B cell (primary cell): Measurements from ENCODE around the gene TAF4. TPM values are rescaled to one million over a fixed set of nuclear protein-coding genes. Genes with fewer than 3 reads are reported as not detected.

Experiments used
- ATAC-seq: fragments of 200-7000 bp; cut with Tn5 transposase; one replicate; pipeline ENCODE4 v1.10.0; 2021; ENCODE audit warnings: low read depth, mild to moderate bottlenecking, moderate number of reproducible peaks, moderate library complexity
- CTCF ChIA-PET: fragments of 350-600 bp; sonication (Branson Sonifier 250); formaldehyde crosslinking; loops from one replicate; lab custom pipeline; 2021; ENCODE audit warnings: antibody characterized with exemption, inconsistent platforms; lab: Charles Lee
- POLR2A ChIA-PET: fragments of 350-600 bp; sonication (Branson Sonifier 250); formaldehyde crosslinking; loops from one replicate; lab custom pipeline; 2021; ENCODE audit warnings: antibody characterized with exemption; lab: Charles Lee
- DNase-seq: peaks from one replicate; pipeline ENCODE4 v3.0.0; 2013
- H2AFZ ChIP-seq: 2 replicates; pipeline ENCODE4 v1.6.1; 2012; ENCODE audit warnings: mild to moderate bottlenecking, low read depth, low read length; ENCODE audit not compliant: insufficient read depth, poor library complexity, severe bottlenecking
- H3K27ac ChIP-seq, 2 donors: 1 replicate in 1 of 2; 2 replicates in 1 of 2; pipeline ENCODE4 v1.5.1; 2012 to 2013; ENCODE audit warnings: low read length in 2 of 2, mild to moderate bottlenecking in 2 of 2, moderate library complexity in 1 of 2
- H3K27me3 ChIP-seq, 4 experiments: fragments of 200-600 bp in 1 of 4; sonication (generic) in 1 of 4; replicated peaks in 1 of 4; 1 replicate in 2 of 4; 2 replicates in 2 of 4; pipeline versions ENCODE4 v1.6.1 to v1.7.0; 2013 to 2016; ENCODE audit warnings: low read length in 3 of 4, mild to moderate bottlenecking in 2 of 4, mixed read lengths in 1 of 4, moderate library complexity in 1 of 4; ENCODE audit not compliant: insufficient read depth in 4 of 4, control insufficient read depth in 3 of 4; ENCODE audit errors: control extremely low read depth in 1 of 4
- H3K36me3 ChIP-seq, 2 experiments: replicated peaks in 1 of 2; 1 replicate in 1 of 2; 2 replicates in 1 of 2; pipeline versions ENCODE4 v1.6.1 to v1.7.1; 2013; ENCODE audit warnings: low read length in 1 of 2; ENCODE audit not compliant: insufficient read depth in 2 of 2, control insufficient read depth in 1 of 2; ENCODE audit errors: control extremely low read depth in 1 of 2, extremely low read depth in 1 of 2
- H3K4me1 ChIP-seq, 2 donors: fragments of 200-600 bp in 1 of 2; sonication (generic) in 1 of 2; 1 replicate in 1 of 2; 2 replicates in 1 of 2; pipeline versions ENCODE4 v1.5.1 to v1.6.1; 2013 to 2017; ENCODE audit warnings: low read length in 2 of 2; ENCODE audit not compliant: control insufficient read depth in 2 of 2, insufficient read depth in 2 of 2
- H3K4me2 ChIP-seq: replicated peaks from 2 replicates; pipeline ENCODE3; 2012; ENCODE audit warnings: mild to moderate bottlenecking, low read depth, low read length; ENCODE audit not compliant: poor library complexity, severe bottlenecking
- H3K4me3 ChIP-seq, 5 experiments: fragments of 200-600 bp in 1 of 5; sonication (generic) in 1 of 5; 1 replicate in 3 of 5; 2 replicates in 2 of 5; pipeline versions ENCODE4 v1.5.1 to v1.7.0; 2011 to 2016; ENCODE audit warnings: low read length in 4 of 5, mild to moderate bottlenecking in 4 of 5, low read depth in 2 of 5, control low read depth in 1 of 5, moderate library complexity in 1 of 5; ENCODE audit not compliant: insufficient read depth in 1 of 5; ENCODE audit errors: control extremely low read depth in 1 of 5, extremely low read depth in 1 of 5
- H3K79me2 ChIP-seq: fragments of 200-600 bp; sonication (generic); one replicate; pipeline ENCODE4 v1.6.0; 2016; ENCODE audit warnings: low read length; ENCODE audit not compliant: control insufficient read depth, insufficient read depth
- H3K9ac ChIP-seq: fragments of 200-600 bp; sonication (generic); 2 replicates; pipeline ENCODE4 v1.6.1; 2017; ENCODE audit warnings: mild to moderate bottlenecking, low read length, moderate library complexity
- H3K9me3 ChIP-seq, 3 donors: one replicate each; pipeline versions ENCODE4 v1.6.1 to v1.7.1; 2013; ENCODE audit warnings: low read length in 2 of 3; ENCODE audit not compliant: control insufficient read depth in 2 of 3, insufficient read depth in 1 of 3; ENCODE audit errors: control extremely low read depth in 1 of 3
- H4K20me1 ChIP-seq: 2 replicates; pipeline ENCODE4 v1.6.0; 2012; ENCODE audit warnings: mild to moderate bottlenecking, low read length; ENCODE audit not compliant: insufficient read depth, control insufficient read depth, poor library complexity, severe bottlenecking
- H3K27ac Mint-ChIP-seq: one replicate; pipeline ENCODE4 v1.8.0; 2021; ENCODE audit warnings: mixed read lengths
- H3K27me3 Mint-ChIP-seq: one replicate; pipeline ENCODE4 v1.8.0; 2021; ENCODE audit warnings: mixed read lengths
- H3K4me1 Mint-ChIP-seq: one replicate; pipeline ENCODE4 v1.8.0; 2021; ENCODE audit warnings: mixed read lengths
- H3K4me3 Mint-ChIP-seq: one replicate; pipeline ENCODE4 v1.8.0; 2021; ENCODE audit warnings: mixed read lengths
- H3K9me3 Mint-ChIP-seq: one replicate; pipeline ENCODE4 v1.8.0; 2022; ENCODE audit warnings: mixed read lengths; ENCODE audit not compliant: insufficient read depth
- EZH2 ChIP-seq: IDR thresholded peaks from 2 replicates; pipeline ENCODE4 v1.6.1; 2012; ENCODE audit warnings: borderline replicate concordance, low read depth, mild to moderate bottlenecking, moderate library complexity, low read length; ENCODE audit not compliant: insufficient read depth, poor library complexity, severe bottlenecking
- WGBS: methylation state at CpG from one replicate; pipeline ENCODE4 v1.1.5; 2013; ENCODE audit warnings: missing lambda C conversion rate; ENCODE audit not compliant: insufficient coverage; 5-methylcytosine and 5-hydroxymethylcytosine counted together
- intact Hi-C: fragments of 100-400 bp; cut with micrococcal nuclease; formaldehyde crosslinking; loops from one replicate; pipeline ENCODE4 v1.10.0; 2022
- polyA plus RNA-seq: library from polyadenylated mRNA; depleted of rRNA; stranded (reverse); fragments of >200 nt; gene quantifications from 2 replicates; pipeline ENCODE4 v1.2.3, GENCODE V29; 2012
- total RNA-seq, 2 donors: library from RNA; stranded (reverse); fragments of 120-200 nt in 1 of 2; gene quantifications; 1 replicate in 1 of 2; 2 replicates in 1 of 2; pipeline versions ENCODE4 v1.2.3 to v1.2.4, GENCODE V29; 2013 to 2022
- TF ChIP-seq, protein P1 (sequence below): fragments of 200-600 bp; IDR thresholded peaks from one replicate; pipeline ENCODE4 v1.8.0; 2022; ENCODE audit warnings: antibody characterized with exemption, mild to moderate bottlenecking

TAF4 gene
- total and polyA plus RNA-seq, 2 donors (not counting 1 experiment from before 2014, with no cell fraction given): 13.9 to 39.5 TPM

GRCh38 chr20:61964675-61965605 lies 100.7 kb downstream of the TAF4 start:
- Histone ChIP-seq H3K36me3 (no peaks in the 10 kb centered on the region), H3K27me3 (peaks cover 0 to 17% (median 2%) of the 10 kb centered on the region in 4 experiments), H3K4me2 (no peak overlapping the region), H3K9ac (no peak overlapping the region), H3K27ac (no peak overlapping the region), H3K9me3 (peaks cover 0 to 3% (median 0%) of the 10 kb centered on the region in 3 donors), H2AFZ (no peak overlapping the region), H3K4me1 (no peaks in the 10 kb centered on the region), H4K20me1 (no peaks in the 10 kb centered on the region), H3K4me3 (no peak overlapping the region), H3K79me2 (no peaks in the 10 kb centered on the region)
- Mint-ChIP-seq H3K9me3 (no peaks in the 10 kb centered on the region), H3K27ac (no peak overlapping the region), H3K4me1 (no peaks in the 10 kb centered on the region), H3K27me3 (peaks cover 8% of the 10 kb centered on the region), H3K4me3 (no peak overlapping the region)
- intact Hi-C loops: no loop called here
- TF ChIP-seq, protein P1, sequence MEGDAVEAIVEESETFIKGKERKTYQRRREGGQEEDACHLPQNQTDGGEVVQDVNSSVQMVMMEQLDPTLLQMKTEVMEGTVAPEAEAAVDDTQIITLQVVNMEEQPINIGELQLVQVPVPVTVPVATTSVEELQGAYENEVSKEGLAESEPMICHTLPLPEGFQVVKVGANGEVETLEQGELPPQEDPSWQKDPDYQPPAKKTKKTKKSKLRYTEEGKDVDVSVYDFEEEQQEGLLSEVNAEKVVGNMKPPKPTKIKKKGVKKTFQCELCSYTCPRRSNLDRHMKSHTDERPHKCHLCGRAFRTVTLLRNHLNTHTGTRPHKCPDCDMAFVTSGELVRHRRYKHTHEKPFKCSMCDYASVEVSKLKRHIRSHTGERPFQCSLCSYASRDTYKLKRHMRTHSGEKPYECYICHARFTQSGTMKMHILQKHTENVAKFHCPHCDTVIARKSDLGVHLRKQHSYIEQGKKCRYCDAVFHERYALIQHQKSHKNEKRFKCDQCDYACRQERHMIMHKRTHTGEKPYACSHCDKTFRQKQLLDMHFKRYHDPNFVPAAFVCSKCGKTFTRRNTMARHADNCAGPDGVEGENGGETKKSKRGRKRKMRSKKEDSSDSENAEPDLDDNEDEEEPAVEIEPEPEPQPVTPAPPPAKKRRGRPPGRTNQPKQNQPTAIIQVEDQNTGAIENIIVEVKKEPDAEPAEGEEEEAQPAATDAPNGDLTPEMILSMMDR: no peak
- TF ChIP-seq EZH2: no peak
- ChIA-PET POLR2A (no interaction called here), CTCF (no interaction called here)
- no peak for ATAC-seq
- DNase-seq: no peak
- 54% methylated on average over 26 of the region's 41 CpGs for WGBS
